Heart right ventricle (tissue), 16 donors: ENCODE measurements around the gene RNU7-1. TPM values are rescaled to one million over a fixed set of nuclear protein-coding genes. Genes with fewer than 3 reads are reported as not detected.

Experiments used
- ATAC-seq, 8 donors: fragments of 200-7000 bp; cut with Tn5 transposase; one replicate each; pipeline ENCODE4 v1.9.1; 2020; ENCODE audit warnings: mild to moderate bottlenecking in 8 of 8, moderate library complexity in 8 of 8, moderate number of reproducible peaks in 1 of 8
- DNase-seq, 2 donors: peaks; one replicate each; pipeline ENCODE4 v3.0.0-alpha.2; 2020
- H3K27ac ChIP-seq, 10 donors: fragments of 200-600 bp; sonication (generic) in 2 of 10; one replicate each; pipeline versions ENCODE4 v1.5.0 to v1.8.0; 2020 to 2022; ENCODE audit warnings: mild to moderate bottlenecking in 3 of 10
- H3K27me3 ChIP-seq, 7 donors: fragments of 200-600 bp; one replicate each; pipeline ENCODE4 v1.8.0; 2021 to 2022; ENCODE audit warnings: mild to moderate bottlenecking in 2 of 7
- H3K36me3 ChIP-seq, 9 donors: fragments of 200-600 bp; sonication (generic) in 1 of 9; one replicate each; pipeline versions ENCODE4 v1.5.0 to v1.8.0; 2020 to 2022; ENCODE audit warnings: mild to moderate bottlenecking in 2 of 9
- H3K4me1 ChIP-seq, 9 donors: fragments of 200-600 bp; sonication (generic) in 1 of 9; one replicate each; pipeline versions ENCODE4 v1.5.0 to v1.8.0; 2020 to 2022; ENCODE audit warnings: mild to moderate bottlenecking in 4 of 9
- H3K4me3 ChIP-seq, 10 donors: fragments of 200-600 bp; sonication (generic) in 2 of 10; one replicate each; pipeline versions ENCODE4 v1.5.0 to v1.8.0; 2020 to 2022; ENCODE audit warnings: mild to moderate bottlenecking in 7 of 10, moderate library complexity in 2 of 10
- H3K9me3 ChIP-seq, 11 donors: fragments of 200-600 bp in 10 of 11; sonication (generic) in 2 of 11; one replicate each; pipeline versions ENCODE4 v1.5.0 to v1.8.0; 2013 to 2022; ENCODE audit warnings: mild to moderate bottlenecking in 2 of 11, control low read depth in 1 of 11, moderate library complexity in 1 of 11
- CTCF ChIP-seq, 9 donors: fragments of 200-600 bp; sonication (generic) in 2 of 9; IDR thresholded peaks; one replicate each; pipeline versions ENCODE4 v1.5.0 to v1.8.0; 2021 to 2022; ENCODE audit warnings: antibody characterized with exemption in 9 of 9, mild to moderate bottlenecking in 5 of 9, moderate library complexity in 1 of 9
- WGBS, 2 donors: extraction: QIAGEN DNeasy Blood & Tissue Kit; methylation state at CpG; one replicate each; pipeline ENCODE4 v1.1.7; 2013; ENCODE audit warnings: inconsistent platforms in 1 of 2; 5-methylcytosine and 5-hydroxymethylcytosine counted together
- intact Hi-C, 10 donors: fragments of 100-400 bp; cut with DNase I; formaldehyde crosslinking; loops; one replicate each; pipeline versions ENCODE4 v1.11.1 to v1.14.2; 2022
- polyA plus RNA-seq, 2 donors: library from polyadenylated mRNA; stranded (reverse); fragments of 200-250 nt; gene quantifications; one replicate each; pipeline ENCODE4 v1.2.3, GENCODE V29; 2013
- total RNA-seq, 10 donors: library from RNA; stranded (reverse); fragmentation: NEBNext Ultra II Directional in 3 of 10; extraction: Animal tissue kit (Norgen Biotek cat#: 25700) in 3 of 10; gene quantifications; one replicate each; pipeline versions ENCODE4 v1.2.1 to v1.2.4, GENCODE V29; 2021 to 2023
- donor health status: Arrhythmogenic right ventricular cardiomyopathy.
- donor health status: ischemic (EF 13 %, LVEDD 7.1; RV severe dilation, severe dysfunction).
- donor health status: healthy with polysubstance abuse.
- donor health status: DM: no; HTN: yes; CAD: no.
- donor health status: DM: no; HTN: no; CAD: no.
- donor health status: ischemic (EF 25% LVEDD 6.9; RV normal size, moderate dysfunction).
- donor health status: ischemic (EF 25% LVEDD 5.7; RV mildly dilated, moderate dysfunction).
- donor health status: healthy.
- donor health status: DM: yes; HTN: yes; CAD: no.
- donor health status: Ischemic cardiomyopathy.
- donor health status: ischemic (EF 35%, LVEDD 5.7; RV mildly dilated, moderate dysfunction).
- donor health status: nonischemic (EF 11% LVEDD 7.7; RV severe dilation, severe dysfunction).
- donor health status: DM: yes; HTN: yes; CAD: no.
- donor health status: PGD.
- donor health status: ischemic (EF 29% LVEDD 5.4; RV normal size, mild dysfunction).
- donor health status: nonischemic (EF 23%, LVEDD 6.1; RV moderate dilation, normal function).

RNU7-1 gene
- total and polyA plus RNA-seq, 12 donors, result not detected

- Histone ChIP-seq H3K27me3 (no peaks in the 10 kb centered on the region), H3K27ac (peak overlapping the region; percentile 31 to 98 (median 86)), H3K4me1 (peaks cover 14 to 87% (median 52%) of the 10 kb centered on the region in 9 donors), H3K36me3 (peaks cover 0 to 67% (median 0%) of the 10 kb centered on the region in 9 donors), H3K4me3 (peak overlapping the region in 6 of 10 donors; percentile 5 to 43 (median 27)), H3K9me3 (no peaks in the 10 kb centered on the region)
- intact Hi-C loops, result loop anchor here in 1 of 10 donors (10.0 kb wide), 1 partner anchor 156 kb away; no protein-coding TSS in a partner anchor
- peak in 1 of 2 donors; percentile 65 for DNase-seq
- peak; percentile 10 to 63 (median 50) for ATAC-seq
- TF ChIP-seq CTCF (IDR thresholded peaks at IDR 0.05), result no peak
- WGBS, 2 donors, result 50 to 62% methylated on average over 24 of the region's 24 CpGs
Measured at GRCh38 chr12:6959058-6959804, 15.6 kb downstream of the RNU7-1 start.

GRCh38 chr12:6959805-6960592 lies 16.4 kb downstream of the RNU7-1 start:
- H3K9me3 ChIP-seq, result no peaks in the 10 kb centered on the region
- intact Hi-C loops, result loop anchor here in 4 of 10 donors (2.0 to 10.0 kb wide), 6 partner anchors 15 to 155 kb away; partner anchors contain the start of genes LPCAT3 (in 2 of the 4), C12orf57 (in 1 of the 4) and C1R (in 1 of the 4)
- peaks cover 0 to 59% (median 0%) of the 10 kb centered on the region in 9 donors for H3K36me3 ChIP-seq
- no peak for ATAC-seq
- DNase-seq, result no peak
- H3K4me1 ChIP-seq, result peaks cover 16 to 86% (median 56%) of the 10 kb centered on the region in 9 donors
- no peak for TF ChIP-seq CTCF (IDR thresholded peaks at IDR 0.05)
- H3K27me3 ChIP-seq, result no peaks in the 10 kb centered on the region
- H3K4me3 ChIP-seq, result peak overlapping the region in 6 of 10 donors; percentile 5 to 43 (median 27)
- H3K27ac ChIP-seq, result peak overlapping the region; percentile 31 to 98 (median 86)
- 91 to 92% methylated on average over 26 of the region's 26 CpGs for WGBS, 2 donors

- DNase-seq (no peak), ATAC-seq (no peak)
- H3K9me3 ChIP-seq, result no peaks in the 10 kb centered on the region
- peaks cover 16 to 83% (median 61%) of the 10 kb centered on the region in 9 donors for H3K4me1 ChIP-seq
- WGBS, 2 donors, result 77 to 84% methylated on average over 13 of the region's 13 CpGs
- H3K27me3 ChIP-seq, result no peaks in the 10 kb centered on the region
- intact Hi-C loops, result loop anchor here in 3 of 10 donors (2.0 to 10.0 kb wide), 5 partner anchors 16 to 132 kb away; partner anchors contain the start of genes LPCAT3 (in 2 of the 3), C12orf57 (in 1 of the 3) and C1R (in 1 of the 3)
- H3K36me3 ChIP-seq, result peaks cover 0 to 59% (median 4%) of the 10 kb centered on the region in 9 donors
- peak overlapping the region in 2 of 10 donors; percentile 26 to 37 for H3K4me3 ChIP-seq
- peak in 4 of 9 donors; percentile 13 to 22 (median 16) for TF ChIP-seq CTCF (IDR thresholded peaks at IDR 0.05)
- peak overlapping the region in 9 of 10 donors; percentile 73 to 98 (median 82) for H3K27ac ChIP-seq
Measured at GRCh38 chr12:6960593-6961277, 17.1 kb downstream of the RNU7-1 start.
